ENCODE measurements around the gene CDH13. TPM values are rescaled to one million over a fixed set of nuclear protein-coding genes. Genes with fewer than 3 reads are reported as not detected.

The CDH13 gene
- total RNA-seq, 1 donor from 2014 or later: 45.1 TPM

GRCh38 chr16:83552930-83553329 lies 926.2 kb downstream of the CDH13 start:
- Mint-ChIP-seq H3K36me3 (ENCODE audit: low read depth) (no peaks in the 10 kb centered on the region), H3K27me3 (ENCODE audit: low read depth) (no peaks in the 10 kb centered on the region), H3K4me1 (ENCODE audit: low read depth) (peaks cover 2% of the 10 kb centered on the region), H3K27ac (ENCODE audit: unreplicated experiment) (no peak overlapping the region), H3K9me3 (ENCODE audit: low read depth) (no peaks in the 10 kb centered on the region), H3K4me3 (ENCODE audit: unreplicated experiment) (no peak overlapping the region)
- DNase-seq (ENCODE audit: low spot score): no peak
- TF ChIP-seq, protein P1, sequence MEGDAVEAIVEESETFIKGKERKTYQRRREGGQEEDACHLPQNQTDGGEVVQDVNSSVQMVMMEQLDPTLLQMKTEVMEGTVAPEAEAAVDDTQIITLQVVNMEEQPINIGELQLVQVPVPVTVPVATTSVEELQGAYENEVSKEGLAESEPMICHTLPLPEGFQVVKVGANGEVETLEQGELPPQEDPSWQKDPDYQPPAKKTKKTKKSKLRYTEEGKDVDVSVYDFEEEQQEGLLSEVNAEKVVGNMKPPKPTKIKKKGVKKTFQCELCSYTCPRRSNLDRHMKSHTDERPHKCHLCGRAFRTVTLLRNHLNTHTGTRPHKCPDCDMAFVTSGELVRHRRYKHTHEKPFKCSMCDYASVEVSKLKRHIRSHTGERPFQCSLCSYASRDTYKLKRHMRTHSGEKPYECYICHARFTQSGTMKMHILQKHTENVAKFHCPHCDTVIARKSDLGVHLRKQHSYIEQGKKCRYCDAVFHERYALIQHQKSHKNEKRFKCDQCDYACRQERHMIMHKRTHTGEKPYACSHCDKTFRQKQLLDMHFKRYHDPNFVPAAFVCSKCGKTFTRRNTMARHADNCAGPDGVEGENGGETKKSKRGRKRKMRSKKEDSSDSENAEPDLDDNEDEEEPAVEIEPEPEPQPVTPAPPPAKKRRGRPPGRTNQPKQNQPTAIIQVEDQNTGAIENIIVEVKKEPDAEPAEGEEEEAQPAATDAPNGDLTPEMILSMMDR (IDR thresholded peaks at IDR 0.05): no peak

DNA sequence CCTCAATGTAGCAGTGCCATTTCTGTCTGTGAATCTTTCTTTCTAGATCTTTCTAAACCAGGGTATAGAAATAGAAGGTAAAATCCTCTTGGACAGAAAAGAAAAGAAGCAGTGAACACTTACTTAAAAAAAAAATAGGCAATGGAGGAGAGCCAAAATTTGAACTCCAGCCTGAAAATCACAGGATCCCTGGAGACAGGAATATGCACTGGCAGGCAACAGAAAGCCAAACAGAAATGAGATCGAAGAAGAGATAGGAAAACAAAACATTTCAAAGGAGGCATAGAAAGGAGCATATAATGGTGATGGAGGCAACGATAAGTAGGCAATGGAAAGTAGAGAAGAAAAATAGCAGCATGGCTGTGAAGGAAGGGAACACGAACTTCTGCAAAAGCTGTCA lies 927.3 kb downstream of the CDH13 start:
- H3K9me3 Mint-ChIP-seq (ENCODE audit: low read depth): no peaks in the 10 kb centered on the region
- TF ChIP-seq, protein P1 (IDR thresholded peaks at IDR 0.05): no peak
- no peak overlapping the region for H3K4me3 Mint-ChIP-seq (ENCODE audit: unreplicated experiment)
- H3K36me3 Mint-ChIP-seq (ENCODE audit: low read depth): no peaks in the 10 kb centered on the region
- H3K27me3 Mint-ChIP-seq (ENCODE audit: low read depth): no peaks in the 10 kb centered on the region
- H3K4me1 Mint-ChIP-seq (ENCODE audit: low read depth): peaks cover 2% of the 10 kb centered on the region
- no peak overlapping the region for H3K27ac Mint-ChIP-seq (ENCODE audit: unreplicated experiment)
- DNase-seq (ENCODE audit: low spot score): no peak

DNA sequence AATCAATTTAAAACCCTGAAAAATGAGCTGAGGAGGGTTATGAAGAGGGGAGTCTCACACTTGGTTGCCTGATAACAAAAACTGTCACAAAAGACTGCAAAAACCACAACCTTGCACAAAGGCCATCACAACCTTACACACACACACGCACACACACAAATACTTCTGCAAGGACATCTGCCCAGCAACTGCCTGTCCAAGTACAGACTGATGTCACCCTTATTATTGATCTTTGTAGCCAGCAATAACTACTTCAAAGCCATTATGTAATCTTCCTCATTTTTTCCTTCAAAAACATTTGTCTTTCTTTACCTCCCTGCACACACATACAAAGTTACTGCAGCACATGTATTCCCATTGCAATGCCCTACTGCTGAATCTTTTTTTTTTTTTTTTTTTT lies 927.8 kb downstream of the CDH13 start:
- no peak for DNase-seq (ENCODE audit: low spot score)
- no peaks in the 10 kb centered on the region for H3K36me3 Mint-ChIP-seq (ENCODE audit: low read depth)
- peaks cover 2% of the 10 kb centered on the region for H3K4me1 Mint-ChIP-seq (ENCODE audit: low read depth)
- H3K27me3 Mint-ChIP-seq (ENCODE audit: low read depth): no peaks in the 10 kb centered on the region
- TF ChIP-seq, protein P1 (IDR thresholded peaks at IDR 0.05): no peak
- no peaks in the 10 kb centered on the region for H3K9me3 Mint-ChIP-seq (ENCODE audit: low read depth)
- H3K27ac Mint-ChIP-seq (ENCODE audit: unreplicated experiment): no peak overlapping the region
- H3K4me3 Mint-ChIP-seq (ENCODE audit: unreplicated experiment): no peak overlapping the region

GRCh38 chr16:83561876-83562275 lies 935.1 kb downstream of the CDH13 start:
- Mint-ChIP-seq H3K36me3 (ENCODE audit: low read depth) (no peaks in the 10 kb centered on the region), H3K4me1 (ENCODE audit: low read depth) (no peaks in the 10 kb centered on the region), H3K9me3 (ENCODE audit: low read depth) (peaks cover 2% of the 10 kb centered on the region), H3K27me3 (ENCODE audit: low read depth) (no peaks in the 10 kb centered on the region), H3K4me3 (ENCODE audit: unreplicated experiment) (no peak overlapping the region), H3K27ac (ENCODE audit: unreplicated experiment) (no peak overlapping the region)
- TF ChIP-seq, protein P1 (IDR thresholded peaks at IDR 0.05): no peak
- DNase-seq (ENCODE audit: low spot score): no peak

DNA sequence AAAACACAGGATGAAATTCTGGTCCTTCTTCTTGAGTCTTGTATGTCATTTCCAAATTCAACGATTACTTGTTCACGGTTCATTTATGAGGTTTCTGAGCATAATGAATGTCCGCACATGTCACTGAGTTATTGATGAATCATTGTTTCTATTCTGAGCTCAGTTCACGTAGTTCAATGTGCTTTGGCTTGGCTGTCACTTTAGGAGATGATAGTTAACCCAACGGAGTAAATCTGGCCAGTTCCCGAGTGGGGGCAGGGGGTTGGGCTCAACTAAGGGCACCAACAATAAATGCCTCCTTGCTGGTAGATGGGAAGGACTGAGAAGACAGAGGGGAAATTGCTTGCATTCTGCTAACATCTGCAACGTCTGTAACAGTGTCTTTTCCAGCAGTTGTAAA lies 941.6 kb downstream of the CDH13 start:
- Mint-ChIP-seq H3K4me1 (ENCODE audit: low read depth) (no peaks in the 10 kb centered on the region), H3K9me3 (ENCODE audit: low read depth) (peaks cover 1% of the 10 kb centered on the region), H3K27me3 (ENCODE audit: low read depth) (no peaks in the 10 kb centered on the region), H3K4me3 (ENCODE audit: unreplicated experiment) (no peak overlapping the region), H3K27ac (ENCODE audit: unreplicated experiment) (no peak overlapping the region), H3K36me3 (ENCODE audit: low read depth) (no peaks in the 10 kb centered on the region)
- no peak for DNase-seq (ENCODE audit: low spot score)
- TF ChIP-seq, protein P1 (IDR thresholded peaks at IDR 0.05): no peak
